GM21367 (cell line): ENCODE measurements around the gene GSPT1.
A peak's percentile ranks its signal among the peaks of the same experiment; 100 is the strongest.
"Not testable (repeated sequence)": the region's sequence is repeated elsewhere in the genome, so short reads cannot be mapped to it uniquely, and the experiment has no call there.

Source experiments
- ATAC-seq: cut with Tn5 transposase; IDR thresholded peaks from one replicate; pipeline ENCODE4 v1.9.1; 2021; ENCODE audit not compliant: unreplicated experiment

GSPT1 gene

GRCh38 chr16:11915644-11916523, at the start of gene GSPT1:
Gene GSPT1, minus strand, starts transcription at chr16:11915956. Its CDS starts 236 bp downstream, at chr16:11915720.
- peak; percentile 71 for ATAC-seq

- ATAC-seq: peak; percentile 61
Measured at GRCh38 chr16:11964761-11965551, 49.2 kb upstream of the GSPT1 start, which contains the start of gene TNFRSF17. Gene TNFRSF17, plus strand, starts transcription at chr16:11965210. Its CDS starts 115 bp downstream, at chr16:11965325.

GRCh38 chr16:11963706-11964105, 48.0 kb upstream of the GSPT1 start:
- ATAC-seq: no peak

GRCh38 chr16:11962978-11963377, 47.2 kb upstream of the GSPT1 start:
- ATAC-seq: not testable (repeated sequence)

- not testable (repeated sequence) for ATAC-seq
Measured at GRCh38 chr16:11962457-11962856, 46.7 kb upstream of the GSPT1 start.

- ATAC-seq: no peak
Measured at GRCh38 chr16:11957591-11958395, 42.0 kb upstream of the GSPT1 start.

GRCh38 chr16:11956558-11956957, 40.8 kb upstream of the GSPT1 start:
- ATAC-seq: no peak

- ATAC-seq: no peak
Measured at GRCh38 chr16:11955713-11956123, 40.0 kb upstream of the GSPT1 start.

- not testable (repeated sequence) for ATAC-seq
Measured at GRCh38 chr16:11953576-11953975, 37.8 kb upstream of the GSPT1 start.

- no peak for ATAC-seq
Measured at GRCh38 chr16:11950388-11950787, 34.6 kb upstream of the GSPT1 start.

GRCh38 chr16:11949527-11949926, 33.8 kb upstream of the GSPT1 start:
- peak; percentile 62 for ATAC-seq

- no peak for ATAC-seq
Measured at GRCh38 chr16:11948819-11949218, 33.1 kb upstream of the GSPT1 start.

GRCh38 chr16:11946433-11946832, 30.7 kb upstream of the GSPT1 start:
- no peak for ATAC-seq

GRCh38 chr16:11941945-11942344, 26.2 kb upstream of the GSPT1 start, which contains the start of gene NPIPB2:
Gene NPIPB2, minus strand, starts transcription at chr16:11942045. Its CDS starts 0 bp downstream, at chr16:11942045.
- ATAC-seq: not testable (repeated sequence)

- not testable (repeated sequence) for ATAC-seq
Measured at GRCh38 chr16:11927350-11927749, 11.6 kb upstream of the GSPT1 start.

- not testable (repeated sequence) for ATAC-seq
Measured at GRCh38 chr16:11924046-11924445, 8.3 kb upstream of the GSPT1 start.

GRCh38 chr16:11916524-11917285, 949 bp upstream of the GSPT1 start:
- no peak for ATAC-seq

GRCh38 chr16:11915114-11915643, 577 bp downstream of the GSPT1 start:
- ATAC-seq: peak; percentile 34

- no peak for ATAC-seq
Measured at GRCh38 chr16:11914210-11915113, 1.3 kb downstream of the GSPT1 start.
